ENCODE results near the gene DAP.
"Not testable (repeated sequence)": the region's sequence is repeated elsewhere in the genome, so short reads cannot be mapped to it uniquely, and the experiment has no call there.

DAP gene

DNA sequence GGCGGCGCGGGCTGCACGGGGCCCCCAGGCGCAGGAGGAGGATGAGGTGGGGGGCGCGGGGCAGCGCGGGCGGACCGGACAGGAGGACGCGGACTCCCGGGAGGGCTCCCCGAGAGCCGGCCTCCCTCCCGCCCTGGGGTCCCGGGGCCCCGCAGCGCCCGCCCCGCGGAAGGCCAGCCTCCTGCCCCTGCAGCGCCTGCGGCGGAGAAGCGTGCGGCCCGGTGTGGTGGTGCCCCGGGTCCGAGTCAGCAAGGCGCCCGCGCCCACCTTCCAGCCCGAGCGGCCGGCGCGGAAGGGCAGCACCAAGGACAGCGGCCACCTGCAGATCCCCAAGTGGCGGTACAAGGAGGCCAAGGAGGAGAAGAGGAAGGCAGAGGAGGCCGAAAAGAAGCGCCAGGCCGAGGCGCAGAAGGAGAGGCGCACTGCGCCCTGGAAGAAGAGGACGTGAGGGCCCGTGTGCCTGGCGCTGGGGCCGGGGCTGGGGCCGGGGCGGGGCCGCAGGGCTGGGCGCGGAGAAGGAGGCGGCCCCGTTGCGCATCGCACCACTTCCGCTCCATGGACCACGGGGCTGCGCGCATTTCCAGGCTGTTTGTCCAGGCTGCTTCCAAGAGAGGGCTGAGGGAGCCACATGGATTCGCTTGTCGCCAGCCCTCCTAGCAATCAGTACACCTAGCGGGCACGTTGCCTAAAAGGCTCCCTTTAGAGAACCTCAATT lies 111.2 kb downstream of the DAP start:
- DNase-seq: no peak

GRCh38 chr5:10648806-10649665 lies 112.0 kb downstream of the DAP start:
- no peak for DNase-seq

GRCh38 chr5:10647640-10648039 lies 113.4 kb downstream of the DAP start:
- no peak for DNase-seq

- DNase-seq: no peak
Measured at GRCh38 chr5:10645671-10646070, 115.4 kb downstream of the DAP start.

- no peak for DNase-seq
Measured at GRCh38 chr5:10645146-10645545, 115.9 kb downstream of the DAP start.

DNA sequence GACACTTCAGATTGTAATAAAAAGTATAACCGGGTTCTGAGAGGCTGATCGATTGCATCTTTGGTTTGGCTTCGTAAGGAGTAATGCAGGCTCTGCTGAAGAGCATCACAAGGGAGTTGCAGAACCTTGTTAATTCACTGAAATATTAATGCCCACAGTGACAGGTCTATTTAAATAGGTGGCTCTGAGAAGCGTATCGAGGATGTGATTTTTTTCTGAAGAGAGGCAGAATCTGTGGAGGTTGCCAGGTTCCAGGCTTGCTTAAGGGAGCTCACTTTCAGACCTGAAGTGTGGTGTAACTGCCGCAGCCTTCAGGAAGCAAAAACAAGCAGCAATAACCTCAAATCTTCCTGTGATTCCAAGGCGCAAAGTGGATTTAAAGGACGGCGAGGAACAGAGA lies 116.8 kb downstream of the DAP start:
- no peak for DNase-seq

- no peak for DNase-seq
Measured at GRCh38 chr5:10642367-10642766, 118.7 kb downstream of the DAP start.

GRCh38 chr5:10639846-10640368 lies 121.1 kb downstream of the DAP start:
- DNase-seq: no peak

DNA sequence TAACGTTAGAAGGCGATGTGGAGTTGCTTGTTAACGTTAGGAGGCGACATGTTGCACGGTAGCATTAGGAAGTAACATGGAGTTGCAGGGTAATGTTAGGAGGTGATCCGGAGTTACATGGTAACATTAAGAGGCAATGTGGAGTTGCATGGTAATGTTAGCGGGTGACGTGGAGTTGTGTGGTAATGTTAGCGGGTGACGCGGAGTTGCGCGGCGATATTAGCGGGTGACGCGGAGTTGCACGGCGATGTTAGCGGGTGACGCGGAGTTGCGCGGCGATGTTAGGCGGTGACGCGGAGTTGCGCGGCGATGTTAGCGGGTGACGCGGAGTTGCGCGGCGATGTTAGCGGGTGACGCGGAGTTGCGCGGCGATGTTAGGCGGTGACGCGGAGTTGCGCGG lies 122.3 kb downstream of the DAP start:
- DNase-seq: not testable (repeated sequence)

- no peak for DNase-seq
Measured at GRCh38 chr5:10637944-10638343, 123.1 kb downstream of the DAP start.

DNA sequence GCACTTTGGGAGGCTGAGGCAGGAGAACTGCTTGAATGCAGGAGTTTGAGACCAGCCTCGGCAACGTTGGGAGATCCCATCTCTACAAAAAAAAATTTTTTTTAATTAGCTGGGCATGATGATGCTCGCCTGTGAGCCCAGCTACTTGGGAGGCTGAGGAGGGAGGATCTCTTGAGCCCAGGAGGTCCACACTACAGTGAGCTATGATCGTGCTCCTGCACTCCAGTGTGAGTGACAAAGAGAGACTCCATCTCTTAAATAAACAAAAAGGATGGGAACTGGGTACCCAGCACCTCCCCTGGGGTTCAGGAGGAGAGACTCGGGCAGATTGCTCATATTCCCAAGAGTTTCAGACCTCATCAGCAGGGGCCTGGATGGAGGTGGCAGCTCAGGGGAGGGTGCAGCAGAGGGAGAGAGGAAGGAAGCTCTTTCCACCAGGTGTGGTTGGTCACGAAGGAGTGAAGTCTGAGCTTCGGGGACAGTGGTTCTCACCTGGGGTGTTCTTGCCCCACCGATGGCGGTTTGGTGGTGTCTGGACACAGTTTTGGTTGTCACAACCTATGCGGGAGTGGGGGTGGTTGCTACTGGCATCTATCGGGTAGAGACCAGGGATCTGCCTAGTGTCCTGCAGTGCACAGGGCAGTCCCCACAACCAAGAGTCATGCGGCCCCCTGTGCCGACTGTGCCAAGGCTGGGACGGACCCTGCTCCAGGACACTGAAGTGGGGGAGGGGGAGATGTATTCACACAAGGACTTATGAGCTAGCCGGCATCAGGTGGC lies 124.5 kb downstream of the DAP start:
- DNase-seq: no peak

DNA sequence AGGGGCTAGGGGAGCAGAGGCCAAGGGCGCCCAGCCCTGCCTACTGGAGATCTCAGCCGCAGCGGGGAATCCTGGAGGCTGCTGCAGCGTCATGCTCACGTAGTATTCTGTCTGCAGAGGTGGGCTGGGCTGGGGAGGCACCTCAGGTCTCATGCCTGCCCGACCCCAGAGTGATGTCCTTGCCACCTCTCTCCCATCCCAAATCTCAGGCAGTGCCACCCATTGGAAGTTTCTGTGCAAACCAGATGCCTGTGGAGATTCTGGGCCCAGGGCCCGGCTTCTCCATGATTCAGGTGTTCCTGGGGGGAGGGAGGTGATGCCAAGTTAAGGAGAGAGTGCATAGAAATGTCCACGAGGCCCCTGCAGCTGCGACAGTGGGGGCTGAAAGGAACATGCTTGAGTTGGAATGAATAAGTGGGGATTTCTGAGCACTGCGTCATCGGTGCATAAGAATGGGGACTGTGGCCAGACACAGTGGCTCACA lies 125.1 kb downstream of the DAP start:
- no peak for DNase-seq

GRCh38 chr5:10635257-10635866 lies 125.7 kb downstream of the DAP start:
- no peak for DNase-seq

DNA sequence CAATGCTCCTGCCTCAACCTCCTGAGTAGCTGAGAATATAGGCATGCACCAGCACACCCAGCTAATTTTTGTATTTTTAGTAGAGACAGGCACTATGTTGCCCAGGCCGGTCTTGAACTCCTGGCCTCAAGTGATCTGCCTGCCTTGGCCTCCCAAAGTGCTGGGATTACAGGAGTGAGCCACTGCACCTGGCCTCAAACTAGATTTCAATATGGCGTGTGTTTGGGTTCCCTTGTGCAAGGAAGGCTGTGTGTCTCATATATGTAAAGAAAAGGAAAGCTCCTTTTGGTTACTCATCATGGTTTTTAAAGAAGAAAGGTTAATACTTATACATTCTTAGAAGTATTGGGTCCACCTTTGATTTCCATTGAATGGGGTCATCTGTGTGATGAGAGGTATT lies 126.5 kb downstream of the DAP start:
- no peak for DNase-seq

DNA sequence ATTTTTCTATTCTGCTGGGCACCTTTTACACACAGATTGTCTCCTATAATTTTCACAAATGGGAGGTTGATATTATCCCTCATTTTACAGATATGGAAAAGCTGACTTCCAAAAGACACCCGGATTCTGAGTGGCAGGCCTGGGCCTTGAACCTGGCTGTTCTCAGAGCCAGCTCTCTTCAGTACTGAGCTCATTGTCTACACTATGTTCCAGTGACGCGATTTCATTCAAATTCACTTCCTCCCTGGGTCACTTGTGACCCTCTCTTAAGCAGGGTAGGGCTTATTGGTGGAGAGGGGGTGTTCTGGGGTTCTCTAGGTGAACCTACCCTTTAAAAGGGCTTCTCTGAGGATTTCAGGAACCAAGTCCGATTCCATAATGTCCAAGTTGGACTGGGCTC lies 127.0 kb downstream of the DAP start:
- no peak for DNase-seq

DNA sequence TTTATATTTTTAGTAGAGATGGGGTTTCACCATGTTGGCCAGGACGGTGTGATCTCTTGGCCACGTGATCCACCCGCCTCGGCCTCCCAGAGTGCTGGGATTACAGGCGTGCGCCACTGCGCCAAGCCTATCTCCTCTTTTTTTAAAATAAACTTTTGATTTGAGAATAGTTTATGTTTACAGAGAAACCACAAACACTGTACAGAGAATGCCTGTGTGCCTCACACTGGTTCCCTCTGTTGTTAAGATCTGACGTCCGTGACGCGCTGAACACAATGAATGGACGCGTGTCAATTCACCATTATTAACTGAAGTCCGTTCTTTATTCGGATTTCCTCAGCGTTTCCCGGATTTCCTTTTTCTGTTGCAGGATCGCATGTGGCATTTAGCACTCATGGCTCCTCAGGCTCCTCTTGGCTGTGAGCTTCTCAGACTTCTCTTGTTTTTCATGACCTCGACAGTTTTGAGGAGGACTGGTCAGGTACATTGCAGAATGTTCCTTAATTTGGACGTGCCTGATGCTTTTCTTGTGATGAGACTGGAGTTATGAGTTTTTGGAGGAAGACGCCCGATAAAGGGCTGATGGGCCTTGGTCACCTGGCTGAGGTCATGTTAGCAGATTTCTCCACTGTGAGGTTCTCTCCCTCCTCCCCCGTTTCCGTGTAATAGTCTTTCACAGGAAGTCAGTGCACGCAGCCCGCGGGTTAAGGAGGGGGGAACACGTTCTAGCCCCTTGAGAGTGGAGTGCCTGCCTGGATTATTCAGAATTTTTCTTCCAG lies 127.6 kb downstream of the DAP start:
- no peak for DNase-seq

GRCh38 chr5:10632110-10632761 lies 128.8 kb downstream of the DAP start:
- DNase-seq: no peak

- no peak for DNase-seq
Measured at GRCh38 chr5:10631316-10631996, 129.6 kb downstream of the DAP start.

DNA sequence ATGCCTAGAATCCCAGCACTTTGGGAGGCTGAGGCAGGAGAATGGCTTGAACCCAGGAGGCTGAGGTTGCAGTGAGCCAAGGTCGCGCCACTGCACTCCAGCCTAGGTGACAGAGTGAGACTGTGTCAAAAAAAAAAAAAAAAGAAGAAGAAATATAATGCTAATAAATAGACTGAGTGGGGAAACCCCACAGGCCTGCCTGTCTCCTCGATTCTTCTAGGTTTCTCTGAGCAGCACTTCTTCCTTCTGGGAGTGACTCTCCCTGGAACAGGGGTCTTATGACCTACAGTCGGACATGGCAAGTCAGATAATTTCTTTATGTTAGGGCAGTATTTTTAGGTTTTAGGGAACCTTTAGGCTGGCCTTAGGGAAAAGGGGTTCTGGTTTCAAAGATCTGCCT lies 130.3 kb downstream of the DAP start:
- not testable (repeated sequence) for DNase-seq

- no peak for DNase-seq
Measured at GRCh38 chr5:10630126-10630525, 130.9 kb downstream of the DAP start.

DNA sequence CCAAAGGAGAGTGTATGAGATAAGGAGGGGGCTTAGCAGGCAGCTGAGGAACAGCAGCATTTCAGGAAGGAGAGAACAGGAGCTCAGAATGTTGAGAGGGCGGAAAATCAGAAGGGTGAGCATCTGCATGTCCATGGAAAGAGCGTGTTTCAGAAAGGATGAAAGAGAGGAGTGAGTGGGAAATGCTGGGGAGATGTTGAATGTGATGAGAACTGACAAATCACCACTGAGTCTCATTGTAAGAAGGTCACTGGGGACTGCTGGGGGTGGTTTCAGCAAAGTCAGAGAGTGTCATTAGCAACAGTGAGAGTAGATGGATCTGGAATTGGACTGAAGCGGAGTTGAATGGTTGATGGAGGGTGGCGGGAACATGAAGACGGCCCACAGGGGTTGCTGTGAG lies 131.4 kb downstream of the DAP start:
- DNase-seq: no peak
